A673 (cell line): Measurements from ENCODE around the gene GALC.

ENCODE experiments used
- EZH2 ChIP-seq: fragments of 200-600 bp; sonication (generic); IDR thresholded peaks from 2 replicates; pipeline ENCODE4 v1.6.1; 2017; ENCODE audit warnings: borderline replicate concordance, low read depth, mild to moderate bottlenecking, mixed read lengths, antibody characterized with exemption, low read length; ENCODE audit not compliant: poor library complexity, severe bottlenecking
- TF ChIP-seq, protein P1 (sequence below): fragments of 300-800, 200-600 bp; sonication (generic); conservative IDR thresholded peaks from 2 replicates; pipeline ENCODE4 v1.5.1; 2017; ENCODE audit warnings: low read depth, mild to moderate bottlenecking, antibody characterized with exemption, low read length, moderate library complexity, mixed read lengths

DNA sequence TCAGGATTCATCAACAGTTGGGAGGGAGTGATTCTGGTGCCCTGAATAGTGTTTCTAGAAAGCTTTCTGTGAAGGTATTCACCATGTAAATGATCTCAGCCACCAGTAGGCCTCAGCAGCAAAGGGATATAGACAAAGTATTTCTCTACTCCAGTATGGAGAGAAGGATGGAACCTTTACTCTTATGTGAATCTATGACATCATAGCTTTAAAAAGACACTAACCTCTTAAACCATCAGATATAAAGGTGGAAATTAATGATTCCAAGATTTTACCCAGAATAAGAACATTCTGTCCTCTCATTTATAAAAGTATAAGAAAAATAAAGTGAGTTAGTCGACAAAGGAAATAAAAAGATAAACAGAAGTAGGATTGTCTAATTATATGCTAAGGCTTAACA, 16.5 kb upstream of the GALC start:
- TF ChIP-seq, protein P1, sequence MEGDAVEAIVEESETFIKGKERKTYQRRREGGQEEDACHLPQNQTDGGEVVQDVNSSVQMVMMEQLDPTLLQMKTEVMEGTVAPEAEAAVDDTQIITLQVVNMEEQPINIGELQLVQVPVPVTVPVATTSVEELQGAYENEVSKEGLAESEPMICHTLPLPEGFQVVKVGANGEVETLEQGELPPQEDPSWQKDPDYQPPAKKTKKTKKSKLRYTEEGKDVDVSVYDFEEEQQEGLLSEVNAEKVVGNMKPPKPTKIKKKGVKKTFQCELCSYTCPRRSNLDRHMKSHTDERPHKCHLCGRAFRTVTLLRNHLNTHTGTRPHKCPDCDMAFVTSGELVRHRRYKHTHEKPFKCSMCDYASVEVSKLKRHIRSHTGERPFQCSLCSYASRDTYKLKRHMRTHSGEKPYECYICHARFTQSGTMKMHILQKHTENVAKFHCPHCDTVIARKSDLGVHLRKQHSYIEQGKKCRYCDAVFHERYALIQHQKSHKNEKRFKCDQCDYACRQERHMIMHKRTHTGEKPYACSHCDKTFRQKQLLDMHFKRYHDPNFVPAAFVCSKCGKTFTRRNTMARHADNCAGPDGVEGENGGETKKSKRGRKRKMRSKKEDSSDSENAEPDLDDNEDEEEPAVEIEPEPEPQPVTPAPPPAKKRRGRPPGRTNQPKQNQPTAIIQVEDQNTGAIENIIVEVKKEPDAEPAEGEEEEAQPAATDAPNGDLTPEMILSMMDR, result no peak
- no peak for TF ChIP-seq EZH2
